ENCODE results near the gene TP53INP2. TPM values are rescaled to one million over a fixed set of nuclear protein-coding genes. Genes with fewer than 3 reads are reported as not detected.

The TP53INP2 gene
- total and polyA plus RNA-seq, 9 of the 15 experiments (the other 6 are each of a cell fraction or from before 2014, with no cell fraction given) = 0.43 to 5.0 (median 1.3) TPM

DNA sequence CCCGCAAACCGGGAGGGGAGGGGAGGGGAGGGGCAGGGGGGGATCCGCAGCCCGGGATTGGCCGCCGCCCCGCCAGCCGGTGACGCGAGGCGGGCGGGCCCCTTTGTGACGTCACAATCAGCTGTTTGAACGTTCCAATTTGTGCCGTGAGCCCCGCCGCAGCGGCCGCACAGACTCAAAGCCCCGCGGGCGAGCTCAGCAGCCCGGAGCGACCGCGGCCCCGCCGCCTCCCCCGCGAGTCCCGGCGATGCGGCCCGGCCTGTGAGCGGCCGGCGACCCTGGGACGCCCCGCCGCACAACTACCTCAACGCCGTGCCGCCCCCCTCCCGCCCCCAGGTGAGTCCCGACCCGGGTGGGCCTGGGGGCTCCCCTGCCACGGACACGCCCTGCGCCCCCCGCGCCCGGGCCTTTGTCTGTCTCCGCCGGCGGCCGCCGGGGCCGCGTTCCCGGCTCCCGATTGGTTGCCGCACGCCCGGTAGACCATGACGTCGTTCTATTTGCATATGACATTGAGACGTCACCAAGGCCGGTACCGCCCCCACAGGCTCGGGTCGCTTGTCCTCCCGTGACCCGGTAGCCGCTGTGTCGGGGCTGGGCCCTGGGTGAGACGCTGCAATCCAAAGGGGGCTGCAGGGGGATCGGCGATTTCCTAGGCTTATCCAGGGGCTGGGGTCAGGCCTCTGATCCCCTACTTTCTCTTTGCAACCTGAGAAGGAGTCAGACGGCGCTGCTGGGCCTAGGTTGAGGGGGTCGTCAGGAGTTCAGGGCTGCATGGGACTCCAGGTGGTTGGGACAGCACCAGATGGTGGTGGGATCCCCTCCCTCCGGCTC, at the start of gene TP53INP2 (continued):
- TF ChIP-seq, protein P1, sequence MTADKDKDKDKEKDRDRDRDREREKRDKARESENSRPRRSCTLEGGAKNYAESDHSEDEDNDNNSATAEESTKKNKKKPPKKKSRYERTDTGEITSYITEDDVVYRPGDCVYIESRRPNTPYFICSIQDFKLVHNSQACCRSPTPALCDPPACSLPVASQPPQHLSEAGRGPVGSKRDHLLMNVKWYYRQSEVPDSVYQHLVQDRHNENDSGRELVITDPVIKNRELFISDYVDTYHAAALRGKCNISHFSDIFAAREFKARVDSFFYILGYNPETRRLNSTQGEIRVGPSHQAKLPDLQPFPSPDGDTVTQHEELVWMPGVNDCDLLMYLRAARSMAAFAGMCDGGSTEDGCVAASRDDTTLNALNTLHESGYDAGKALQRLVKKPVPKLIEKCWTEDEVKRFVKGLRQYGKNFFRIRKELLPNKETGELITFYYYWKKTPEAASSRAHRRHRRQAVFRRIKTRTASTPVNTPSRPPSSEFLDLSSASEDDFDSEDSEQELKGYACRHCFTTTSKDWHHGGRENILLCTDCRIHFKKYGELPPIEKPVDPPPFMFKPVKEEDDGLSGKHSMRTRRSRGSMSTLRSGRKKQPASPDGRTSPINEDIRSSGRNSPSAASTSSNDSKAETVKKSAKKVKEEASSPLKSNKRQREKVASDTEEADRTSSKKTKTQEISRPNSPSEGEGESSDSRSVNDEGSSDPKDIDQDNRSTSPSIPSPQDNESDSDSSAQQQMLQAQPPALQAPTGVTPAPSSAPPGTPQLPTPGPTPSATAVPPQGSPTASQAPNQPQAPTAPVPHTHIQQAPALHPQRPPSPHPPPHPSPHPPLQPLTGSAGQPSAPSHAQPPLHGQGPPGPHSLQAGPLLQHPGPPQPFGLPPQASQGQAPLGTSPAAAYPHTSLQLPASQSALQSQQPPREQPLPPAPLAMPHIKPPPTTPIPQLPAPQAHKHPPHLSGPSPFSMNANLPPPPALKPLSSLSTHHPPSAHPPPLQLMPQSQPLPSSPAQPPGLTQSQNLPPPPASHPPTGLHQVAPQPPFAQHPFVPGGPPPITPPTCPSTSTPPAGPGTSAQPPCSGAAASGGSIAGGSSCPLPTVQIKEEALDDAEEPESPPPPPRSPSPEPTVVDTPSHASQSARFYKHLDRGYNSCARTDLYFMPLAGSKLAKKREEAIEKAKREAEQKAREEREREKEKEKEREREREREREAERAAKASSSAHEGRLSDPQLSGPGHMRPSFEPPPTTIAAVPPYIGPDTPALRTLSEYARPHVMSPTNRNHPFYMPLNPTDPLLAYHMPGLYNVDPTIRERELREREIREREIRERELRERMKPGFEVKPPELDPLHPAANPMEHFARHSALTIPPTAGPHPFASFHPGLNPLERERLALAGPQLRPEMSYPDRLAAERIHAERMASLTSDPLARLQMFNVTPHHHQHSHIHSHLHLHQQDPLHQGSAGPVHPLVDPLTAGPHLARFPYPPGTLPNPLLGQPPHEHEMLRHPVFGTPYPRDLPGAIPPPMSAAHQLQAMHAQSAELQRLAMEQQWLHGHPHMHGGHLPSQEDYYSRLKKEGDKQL (CRISPR knock-in tag; IDR thresholded peaks at IDR 0.05; ENCODE audit: borderline replicate concordance) = no peak
- no peak for TF ChIP-seq PTBP1 (IDR thresholded peaks at IDR 0.05; ENCODE audit: low read depth, low read length)
- no peak for TF ChIP-seq ETV1 (tag; conservative IDR thresholded peaks at IDR 0.05; ENCODE audit: low read depth)
- TF ChIP-seq GABPA (tag; conservative IDR thresholded peaks at IDR 0.05; ENCODE audit: low read depth) = peak; percentile 43; the same call in 1 of the 2 replicates
- peak; percentile 16; the same call in 1 of the 2 replicates for TF ChIP-seq NBN (IDR thresholded peaks at IDR 0.05; ENCODE audit: low read depth)
- TF ChIP-seq GTF2A2 (tag; IDR thresholded peaks at IDR 0.05) = no peak
- no peak for TF ChIP-seq ZNF212 (CRISPR knock-in tag; IDR thresholded peaks at IDR 0.05)
- no peak for TF ChIP-seq PRPF4 (IDR thresholded peaks at IDR 0.05; ENCODE audit: insufficient read depth, low read depth, low read length, poor library complexity, severe bottlenecking)
- no peak for TF ChIP-seq CHD4 (IDR thresholded peaks at IDR 0.05; ENCODE audit: insufficient read depth, insufficient replicate concordance, low read depth, low read length, poor library complexity, severe bottlenecking)
- no peak for TF ChIP-seq POLR2AphosphoS2 (IDR thresholded peaks at IDR 0.05; ENCODE audit: low read length)
- TF ChIP-seq, protein P2, sequence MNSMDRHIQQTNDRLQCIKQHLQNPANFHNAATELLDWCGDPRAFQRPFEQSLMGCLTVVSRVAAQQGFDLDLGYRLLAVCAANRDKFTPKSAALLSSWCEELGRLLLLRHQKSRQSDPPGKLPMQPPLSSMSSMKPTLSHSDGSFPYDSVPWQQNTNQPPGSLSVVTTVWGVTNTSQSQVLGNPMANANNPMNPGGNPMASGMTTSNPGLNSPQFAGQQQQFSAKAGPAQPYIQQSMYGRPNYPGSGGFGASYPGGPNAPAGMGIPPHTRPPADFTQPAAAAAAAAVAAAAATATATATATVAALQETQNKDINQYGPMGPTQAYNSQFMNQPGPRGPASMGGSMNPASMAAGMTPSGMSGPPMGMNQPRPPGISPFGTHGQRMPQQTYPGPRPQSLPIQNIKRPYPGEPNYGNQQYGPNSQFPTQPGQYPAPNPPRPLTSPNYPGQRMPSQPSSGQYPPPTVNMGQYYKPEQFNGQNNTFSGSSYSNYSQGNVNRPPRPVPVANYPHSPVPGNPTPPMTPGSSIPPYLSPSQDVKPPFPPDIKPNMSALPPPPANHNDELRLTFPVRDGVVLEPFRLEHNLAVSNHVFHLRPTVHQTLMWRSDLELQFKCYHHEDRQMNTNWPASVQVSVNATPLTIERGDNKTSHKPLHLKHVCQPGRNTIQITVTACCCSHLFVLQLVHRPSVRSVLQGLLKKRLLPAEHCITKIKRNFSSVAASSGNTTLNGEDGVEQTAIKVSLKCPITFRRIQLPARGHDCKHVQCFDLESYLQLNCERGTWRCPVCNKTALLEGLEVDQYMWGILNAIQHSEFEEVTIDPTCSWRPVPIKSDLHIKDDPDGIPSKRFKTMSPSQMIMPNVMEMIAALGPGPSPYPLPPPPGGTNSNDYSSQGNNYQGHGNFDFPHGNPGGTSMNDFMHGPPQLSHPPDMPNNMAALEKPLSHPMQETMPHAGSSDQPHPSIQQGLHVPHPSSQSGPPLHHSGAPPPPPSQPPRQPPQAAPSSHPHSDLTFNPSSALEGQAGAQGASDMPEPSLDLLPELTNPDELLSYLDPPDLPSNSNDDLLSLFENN (IDR thresholded peaks at IDR 0.05; ENCODE audit: low read depth in 2 of 2, low read length in 2 of 2) = 0 out of 4 replicates have a peak, but pooled peaks of 1 of the 2 experiments have one; percentile 9
